Adipocyte (in vitro differentiated cells): ENCODE measurements around the gene C20orf96.

Experiments used
- DNase-seq: peaks from one replicate; pipeline ENCODE4 v3.0.0-alpha.2; 2015; ENCODE audit warnings: low read depth
- H3K27me3 ChIP-seq: replicated peaks from 2 replicates; pipeline ENCODE4 v1.7.0; 2013; ENCODE audit warnings: mild to moderate bottlenecking, low read length, moderate library complexity; ENCODE audit not compliant: control insufficient read depth, insufficient read depth
- H3K36me3 ChIP-seq: 2 replicates; pipeline ENCODE4 v1.7.0; 2013; ENCODE audit warnings: low read length, mild to moderate bottlenecking, moderate library complexity; ENCODE audit not compliant: control insufficient read depth, insufficient read depth, severe bottlenecking
- H3K4me1 ChIP-seq: 2 replicates; pipeline ENCODE4 v1.7.0; 2013; ENCODE audit warnings: mild to moderate bottlenecking, low read length, moderate library complexity; ENCODE audit not compliant: control insufficient read depth, insufficient read depth
- H3K4me3 ChIP-seq: 2 replicates; pipeline ENCODE4 v1.7.0; 2013; ENCODE audit warnings: mild to moderate bottlenecking, low read length, moderate library complexity
- H3K9ac ChIP-seq: 2 replicates; pipeline ENCODE4 v1.7.0; 2013; ENCODE audit warnings: mild to moderate bottlenecking, low read length, moderate library complexity
- H3K9me3 ChIP-seq: 2 replicates; pipeline ENCODE4 v1.7.0; 2013; ENCODE audit warnings: mild to moderate bottlenecking, low read length, moderate library complexity; ENCODE audit not compliant: control insufficient read depth

Gene C20orf96

DNA sequence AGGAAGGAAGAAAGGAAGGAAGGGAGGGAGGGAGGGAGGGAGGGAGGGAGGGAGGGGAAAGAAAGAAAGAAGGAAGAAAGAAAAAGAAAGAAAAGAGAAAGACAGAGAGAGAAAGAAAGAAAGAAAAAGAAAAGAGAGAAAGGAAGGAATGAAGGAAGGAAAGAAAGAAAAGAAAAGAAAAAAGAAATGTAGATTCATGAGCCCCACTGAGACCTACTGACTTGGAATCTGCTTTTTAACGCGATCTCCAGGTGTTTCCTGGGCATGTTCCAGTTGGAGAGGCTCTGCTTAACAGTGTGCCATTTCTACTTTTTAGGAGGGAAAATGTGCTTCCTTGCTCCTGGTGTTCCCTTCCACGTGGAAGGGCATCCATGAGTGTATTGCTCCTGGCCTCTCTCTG, 16.7 kb downstream of the C20orf96 start:
- no peak for DNase-seq
- Histone ChIP-seq H3K4me1 (peaks cover 7% of the 10 kb centered on the region), H3K36me3 (peaks cover 3% of the 10 kb centered on the region)

DNA sequence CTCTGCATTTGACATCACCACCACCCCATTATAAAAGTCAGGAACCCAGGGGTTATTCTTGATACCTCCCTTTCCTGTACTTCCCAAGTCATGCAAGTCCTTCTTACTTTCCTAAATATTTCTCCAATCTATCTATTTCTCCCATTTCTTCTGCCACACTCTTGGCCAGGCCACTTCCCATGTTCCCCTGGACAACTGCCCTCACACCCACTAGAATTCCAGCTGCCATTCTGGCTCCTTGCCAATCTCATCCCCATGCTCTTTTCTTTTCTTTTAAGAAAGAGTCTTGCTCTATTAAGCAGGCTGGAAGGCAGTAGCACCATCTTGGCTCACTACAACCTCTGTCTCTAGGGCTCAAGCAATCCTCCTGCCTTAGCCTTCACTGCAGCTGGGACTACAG, 17.8 kb downstream of the C20orf96 start:
- H3K4me3 ChIP-seq = no peak overlapping the region
- no peak for DNase-seq
- peaks cover 5% of the 10 kb centered on the region for H3K27me3 ChIP-seq
- H3K9ac ChIP-seq = no peak overlapping the region
- peaks cover 3% of the 10 kb centered on the region for H3K36me3 ChIP-seq
- no peaks in the 10 kb centered on the region for H3K9me3 ChIP-seq
- peaks cover 7% of the 10 kb centered on the region for H3K4me1 ChIP-seq

More for the DNA sequence above, 16.7 kb downstream of the C20orf96 start:
- H3K9me3 ChIP-seq = no peaks in the 10 kb centered on the region
- no peak overlapping the region for H3K9ac ChIP-seq
- H3K27me3 ChIP-seq = no peaks in the 10 kb centered on the region
- H3K4me3 ChIP-seq = no peak overlapping the region

DNA sequence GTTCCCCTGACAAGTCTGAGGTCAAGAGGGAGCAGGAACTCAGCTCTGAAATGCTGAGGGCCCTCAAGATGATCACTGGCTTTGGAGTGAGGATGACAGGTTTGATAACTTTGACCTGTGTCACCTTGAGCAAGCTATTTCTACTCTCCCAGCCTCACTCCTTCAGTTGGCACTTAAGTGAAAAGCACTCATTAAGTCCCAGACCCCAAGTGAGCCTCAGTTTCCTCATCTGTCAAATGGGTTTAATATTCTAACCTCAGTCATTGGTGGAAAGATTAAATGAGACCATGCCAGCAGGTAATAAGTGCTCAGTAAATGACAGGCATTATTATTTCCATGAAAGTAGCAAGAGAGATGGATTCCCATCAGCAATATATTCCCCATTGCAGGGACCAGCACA, 19.0 kb downstream of the C20orf96 start:
- H3K4me1 ChIP-seq = peaks cover 15% of the 10 kb centered on the region
- H3K27me3 ChIP-seq = peaks cover 5% of the 10 kb centered on the region
- no peak overlapping the region for H3K9ac ChIP-seq
- H3K4me3 ChIP-seq = no peak overlapping the region
- H3K9me3 ChIP-seq = no peaks in the 10 kb centered on the region
- peaks cover 3% of the 10 kb centered on the region for H3K36me3 ChIP-seq
- no peak for DNase-seq

DNA sequence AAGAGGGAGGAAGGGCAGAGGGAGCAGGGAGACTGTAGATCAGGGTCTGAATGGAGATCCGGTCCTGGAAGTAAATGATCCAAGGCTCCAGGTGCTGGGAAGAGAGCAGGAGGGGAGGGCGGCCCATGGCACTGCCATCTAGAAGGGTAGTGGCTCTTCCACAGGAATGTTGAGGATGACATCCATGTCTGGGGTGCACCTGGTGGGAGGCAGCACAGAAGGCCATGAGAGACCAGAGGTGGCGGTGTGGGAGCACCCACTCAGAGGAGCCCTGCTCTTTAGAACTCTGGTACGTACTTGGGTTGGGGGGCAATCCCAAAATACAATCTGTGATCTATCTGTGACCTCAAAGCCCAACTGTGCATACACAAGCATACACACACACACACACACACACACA, 19.5 kb downstream of the C20orf96 start:
- DNase-seq = no peak
- H3K9me3 ChIP-seq = no peaks in the 10 kb centered on the region
- H3K36me3 ChIP-seq = peaks cover 3% of the 10 kb centered on the region
- H3K4me3 ChIP-seq = no peak overlapping the region
- H3K27me3 ChIP-seq = peaks cover 9% of the 10 kb centered on the region
- H3K9ac ChIP-seq = no peak overlapping the region
- H3K4me1 ChIP-seq = peaks cover 19% of the 10 kb centered on the region

DNA sequence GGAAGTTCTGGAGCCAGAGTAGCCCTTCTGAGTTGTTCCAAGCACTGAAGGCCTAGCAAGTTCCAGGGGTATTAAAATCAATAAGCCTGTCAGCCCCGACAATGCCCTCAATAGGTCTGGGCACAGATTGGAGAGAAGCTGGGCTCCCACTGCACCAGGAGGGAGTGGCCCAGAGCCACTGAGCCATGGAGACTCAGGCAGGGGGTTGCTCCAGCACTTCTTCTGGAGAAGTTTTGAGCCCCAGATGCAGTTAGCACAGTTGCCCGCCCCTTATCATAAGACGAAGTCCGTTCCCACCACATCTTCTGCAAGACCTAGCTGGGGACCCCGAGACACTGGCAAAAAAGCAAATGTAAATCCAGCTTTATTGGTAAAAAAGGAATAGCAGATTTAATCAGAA, 20.0 kb downstream of the C20orf96 start:
- peaks cover 10% of the 10 kb centered on the region for H3K27me3 ChIP-seq
- no peak overlapping the region for H3K9ac ChIP-seq
- peaks cover 23% of the 10 kb centered on the region for H3K4me1 ChIP-seq
- H3K36me3 ChIP-seq = peaks cover under 1% of the 10 kb centered on the region
- H3K4me3 ChIP-seq = no peak overlapping the region
- no peaks in the 10 kb centered on the region for H3K9me3 ChIP-seq
- DNase-seq = no peak

DNA sequence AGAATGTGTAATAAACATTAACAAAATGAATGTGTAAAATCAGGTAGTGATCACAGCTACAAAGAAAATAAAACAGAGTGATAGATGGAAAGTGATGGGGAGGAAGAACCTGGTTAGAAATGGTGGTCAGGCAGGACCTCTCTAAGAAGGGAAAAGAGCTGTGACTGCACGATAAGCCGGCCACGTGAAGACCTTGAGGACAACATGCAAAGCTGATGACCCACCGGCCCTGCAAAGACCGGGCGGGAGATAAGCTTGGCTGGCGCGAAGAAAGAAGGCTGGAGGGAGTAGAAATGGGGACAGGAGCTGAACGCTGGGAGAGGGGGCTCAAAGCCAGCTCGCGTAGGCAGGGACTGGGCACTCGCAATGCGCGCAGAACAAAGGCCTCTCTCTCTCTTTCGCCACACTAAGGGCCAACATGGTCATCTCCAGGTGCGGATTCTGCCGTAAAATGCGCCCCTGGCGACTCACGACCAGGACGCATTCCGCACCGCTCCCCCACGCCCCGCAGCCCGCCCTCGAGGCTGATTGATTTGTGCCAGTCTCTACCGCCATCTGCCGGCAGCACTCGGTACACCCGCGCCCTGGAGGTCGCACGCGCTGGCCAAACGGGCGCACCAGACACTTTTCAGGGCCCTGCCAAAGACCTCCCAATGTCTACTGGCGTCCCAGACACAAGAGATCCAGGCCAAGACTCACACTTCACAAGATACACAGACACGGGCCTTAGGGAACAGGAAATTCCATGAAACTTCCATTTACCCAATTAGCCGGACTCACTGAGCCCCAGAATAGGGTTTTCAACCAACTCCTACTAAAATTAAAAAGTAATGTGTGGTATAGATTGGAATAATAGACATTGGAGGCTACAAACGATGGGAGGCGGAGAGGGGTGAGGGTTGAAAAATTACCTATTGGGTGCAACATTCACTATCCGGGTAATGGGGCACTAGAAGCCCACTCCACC, 23.7 kb downstream of the C20orf96 start:
- Histone ChIP-seq H3K4me1 (peaks cover 23% of the 10 kb centered on the region), H3K27me3 (peaks cover 21% of the 10 kb centered on the region), H3K36me3 (no peaks in the 10 kb centered on the region), H3K9ac (peak overlapping the region; percentile 52), H3K9me3 (no peaks in the 10 kb centered on the region), H3K4me3 (peak overlapping the region; percentile 79)
- peak; percentile 91 for DNase-seq

DNA sequence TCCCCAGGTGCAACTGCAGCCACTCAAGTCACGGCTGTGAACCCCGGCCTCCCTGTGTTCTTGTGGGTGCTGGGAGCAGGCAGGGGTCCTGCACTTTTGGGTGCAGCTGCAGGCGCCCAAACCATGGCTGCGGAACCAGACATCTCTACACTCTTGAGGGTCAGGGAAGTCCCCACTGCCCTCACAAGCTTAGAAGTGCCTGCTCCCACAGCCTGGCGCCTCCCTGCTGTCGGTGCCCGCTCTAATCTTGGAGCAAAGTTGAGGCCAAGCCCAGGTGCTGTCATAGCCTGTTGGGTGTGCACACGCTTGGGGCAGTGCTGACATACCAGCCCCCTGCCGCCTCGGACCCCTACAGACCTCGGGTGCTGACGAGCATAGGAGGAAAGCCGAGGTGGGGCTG, 26.8 kb downstream of the C20orf96 start:
- H3K36me3 ChIP-seq = no peaks in the 10 kb centered on the region
- peaks cover 27% of the 10 kb centered on the region for H3K4me1 ChIP-seq
- H3K9ac ChIP-seq = no peak overlapping the region
- DNase-seq = no peak
- no peak overlapping the region for H3K4me3 ChIP-seq
- no peaks in the 10 kb centered on the region for H3K9me3 ChIP-seq
- peaks cover 28% of the 10 kb centered on the region for H3K27me3 ChIP-seq

DNA sequence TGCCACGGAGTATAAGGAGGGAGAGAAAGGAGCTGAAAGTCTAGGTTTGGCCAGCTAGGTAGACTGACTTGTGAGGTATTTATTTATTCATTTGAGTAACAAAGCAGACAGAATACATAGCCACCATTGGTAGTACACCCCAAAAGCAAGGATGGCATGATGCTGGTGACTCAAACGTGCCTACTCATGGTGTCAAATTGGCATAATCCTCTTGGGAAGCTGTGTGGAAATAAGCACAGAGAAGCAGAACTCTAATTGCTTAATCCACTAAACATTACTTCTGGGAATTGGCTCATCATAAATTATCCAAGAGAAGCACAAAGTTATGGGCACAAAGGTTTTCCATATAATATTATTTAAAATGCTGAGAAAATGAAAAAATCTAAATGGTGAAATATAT, 30.6 kb downstream of the C20orf96 start:
- no peak for DNase-seq
- peaks cover 12% of the 10 kb centered on the region for H3K4me1 ChIP-seq
- H3K4me3 ChIP-seq = no peak overlapping the region
- peaks cover 32% of the 10 kb centered on the region for H3K27me3 ChIP-seq
- no peak overlapping the region for H3K9ac ChIP-seq
- no peaks in the 10 kb centered on the region for H3K36me3 ChIP-seq
- no peaks in the 10 kb centered on the region for H3K9me3 ChIP-seq

DNA sequence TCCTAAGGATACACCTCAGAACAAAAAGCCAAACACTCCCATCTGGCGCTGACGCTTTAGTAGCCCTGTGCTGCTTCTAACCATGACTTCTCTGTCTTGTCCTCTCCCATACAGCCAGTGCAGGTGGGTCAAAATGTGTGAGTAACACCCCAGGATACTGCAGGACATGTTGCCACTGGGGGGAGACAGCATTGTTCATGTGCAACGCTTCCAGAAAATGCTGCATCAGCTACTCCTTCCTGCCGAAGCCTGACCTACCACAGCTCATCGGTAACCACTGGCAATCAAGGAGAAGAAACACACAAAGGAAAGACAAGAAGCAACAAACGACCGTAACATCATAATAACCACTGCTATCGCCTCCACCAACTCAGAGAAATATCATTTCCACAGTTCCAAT, 31.6 kb downstream of the C20orf96 start:
- H3K4me1 ChIP-seq = peaks cover 12% of the 10 kb centered on the region
- no peak overlapping the region for H3K4me3 ChIP-seq
- no peak overlapping the region for H3K9ac ChIP-seq
- peaks cover 38% of the 10 kb centered on the region for H3K27me3 ChIP-seq
- H3K36me3 ChIP-seq = no peaks in the 10 kb centered on the region
- peak; percentile 41 for DNase-seq
- no peaks in the 10 kb centered on the region for H3K9me3 ChIP-seq

DNA sequence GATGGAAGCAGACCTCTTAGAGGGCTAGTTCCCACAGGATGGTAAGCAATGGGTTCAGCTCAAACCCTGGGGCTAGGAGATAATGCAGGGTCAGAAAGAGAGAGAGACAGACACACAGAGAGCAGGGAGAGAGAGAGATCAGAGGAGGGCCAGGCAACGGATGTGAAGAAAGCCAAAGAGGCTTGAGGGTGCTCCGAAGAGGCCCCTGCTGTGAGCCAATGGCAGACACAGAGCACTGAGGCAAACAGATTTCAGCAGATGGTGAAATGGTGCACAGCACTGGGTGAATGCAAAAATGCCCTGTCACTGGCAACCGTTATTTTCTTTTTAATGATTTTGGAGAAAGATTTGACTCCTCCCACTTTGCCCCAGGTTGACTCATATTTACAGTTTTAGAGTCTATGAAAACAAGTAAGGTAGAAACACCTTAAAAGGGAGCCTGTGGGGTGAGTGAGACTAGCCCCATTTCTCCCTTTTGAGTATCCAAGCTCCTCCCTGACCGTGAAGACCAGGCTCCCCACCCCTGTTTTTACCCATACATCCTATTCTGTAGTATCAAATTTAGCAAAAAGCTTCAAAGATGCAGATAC, 32.2 kb downstream of the C20orf96 start:
- no peak for DNase-seq
- Histone ChIP-seq H3K9ac (no peak overlapping the region), H3K4me3 (no peak overlapping the region), H3K27me3 (peaks cover 38% of the 10 kb centered on the region), H3K36me3 (no peaks in the 10 kb centered on the region), H3K9me3 (no peaks in the 10 kb centered on the region), H3K4me1 (peaks cover 12% of the 10 kb centered on the region)

DNA sequence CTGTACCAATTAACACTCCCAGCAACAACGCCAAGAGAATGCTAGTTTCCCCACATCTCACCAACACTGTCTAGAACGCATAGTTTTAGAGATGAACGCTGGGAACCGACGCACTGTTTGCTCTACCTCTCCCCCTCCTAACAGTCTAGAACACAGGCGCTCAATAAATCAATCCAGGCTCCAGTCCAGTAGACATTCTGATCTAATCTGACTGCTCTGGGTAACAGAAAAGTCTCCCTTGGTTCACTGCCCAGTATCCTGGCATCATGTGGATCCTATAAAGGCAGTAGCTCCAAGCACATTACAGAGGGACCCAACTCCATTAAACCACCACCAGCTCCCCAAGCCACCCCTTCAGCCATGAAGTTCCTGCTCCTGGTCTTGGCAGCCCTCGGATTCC, 33.1 kb downstream of the C20orf96 start, which contains the start of gene DEFB132:
TSS of gene DEFB132 (plus strand) at position 306 of the 400 bp plus-strand sequence. CDS start at position 361, 55 bp downstream.
- Histone ChIP-seq H3K9ac (no peak within 1 kb of the TSS), H3K36me3 (no peaks in the 10 kb centered on the region), H3K4me3 (no peak within 1 kb of the TSS), H3K9me3 (no peaks in the 10 kb centered on the region), H3K4me1 (peaks cover 12% of the 10 kb centered on the region), H3K27me3 (peaks cover 31% of the 10 kb centered on the region)
- no peak for DNase-seq
